Mucosa of descending colon (tissue), 3 donors: ENCODE results near the gene OMD. TPM values are rescaled to one million over a fixed set of nuclear protein-coding genes. Genes with fewer than 3 reads are reported as not detected.

ENCODE experiments used
- ATAC-seq: fragments of 200-7000 bp; cut with Tn5 transposase; one replicate; pipeline ENCODE4 v1.9.1; 2020; ENCODE audit warnings: mild to moderate bottlenecking, moderate library complexity
- DNase-seq, 3 donors: peaks; one replicate each; pipeline ENCODE4 v3.0.0-alpha.2; 2020
- H3K36me3 ChIP-seq: fragments of 200-600 bp; one replicate; pipeline ENCODE4 v1.8.0; 2021; ENCODE audit warnings: low read depth, mild to moderate bottlenecking
- H3K4me1 ChIP-seq: fragments of 200-600 bp; one replicate; pipeline ENCODE4 v1.8.0; 2021; ENCODE audit warnings: low read depth, mild to moderate bottlenecking
- H3K4me3 ChIP-seq: fragments of 200-600 bp; one replicate; pipeline ENCODE4 v1.8.0; 2021; ENCODE audit warnings: mild to moderate bottlenecking
- H3K9me3 ChIP-seq: fragments of 200-600 bp; one replicate; pipeline ENCODE4 v1.8.0; 2021; ENCODE audit warnings: mild to moderate bottlenecking
- intact Hi-C, 2 donors: fragments of 100-400 bp; cut with DNase I in 1 of 2; cut with micrococcal nuclease in 1 of 2; formaldehyde crosslinking; loops; one replicate each; pipeline versions ENCODE4 v1.11.0 to v1.11.1; 2022; cut with DNase I, micrococcal nuclease
- total RNA-seq, 3 donors: library from RNA; stranded (reverse); fragmentation: NEBNext Ultra II Directional in 2 of 3; extraction: Animal tissue kit (Norgen Biotek cat#: 25700) in 2 of 3; gene quantifications; one replicate each; pipeline versions ENCODE4 v1.2.1 to v1.2.4, GENCODE V29; 2021 to 2023
- TF ChIP-seq, protein P1 (sequence below): fragments of 200-600 bp; IDR thresholded peaks from one replicate; pipeline ENCODE4 v1.8.0; 2022; ENCODE audit warnings: antibody characterized with exemption, mild to moderate bottlenecking
- donor health status: DM: no; HTN: no; CAD: no; lungs with moderate emphysema.
- donor health status: DM: no; HTN: no; CAD: no.
- donor health status: DM: no; HTN: yes; CAD: no.

OMD gene
- total RNA-seq, 3 donors from 2014 or later, result 0.87 to 5.1 (median 1.8) TPM

- no peak overlapping the region for H3K4me3 ChIP-seq
- intact Hi-C loops, result no loop called here
- no peak for ATAC-seq
- H3K36me3 ChIP-seq, result no peaks in the 10 kb centered on the region
- DNase-seq, result no peak
- no peaks in the 10 kb centered on the region for H3K9me3 ChIP-seq
- TF ChIP-seq, protein P1, sequence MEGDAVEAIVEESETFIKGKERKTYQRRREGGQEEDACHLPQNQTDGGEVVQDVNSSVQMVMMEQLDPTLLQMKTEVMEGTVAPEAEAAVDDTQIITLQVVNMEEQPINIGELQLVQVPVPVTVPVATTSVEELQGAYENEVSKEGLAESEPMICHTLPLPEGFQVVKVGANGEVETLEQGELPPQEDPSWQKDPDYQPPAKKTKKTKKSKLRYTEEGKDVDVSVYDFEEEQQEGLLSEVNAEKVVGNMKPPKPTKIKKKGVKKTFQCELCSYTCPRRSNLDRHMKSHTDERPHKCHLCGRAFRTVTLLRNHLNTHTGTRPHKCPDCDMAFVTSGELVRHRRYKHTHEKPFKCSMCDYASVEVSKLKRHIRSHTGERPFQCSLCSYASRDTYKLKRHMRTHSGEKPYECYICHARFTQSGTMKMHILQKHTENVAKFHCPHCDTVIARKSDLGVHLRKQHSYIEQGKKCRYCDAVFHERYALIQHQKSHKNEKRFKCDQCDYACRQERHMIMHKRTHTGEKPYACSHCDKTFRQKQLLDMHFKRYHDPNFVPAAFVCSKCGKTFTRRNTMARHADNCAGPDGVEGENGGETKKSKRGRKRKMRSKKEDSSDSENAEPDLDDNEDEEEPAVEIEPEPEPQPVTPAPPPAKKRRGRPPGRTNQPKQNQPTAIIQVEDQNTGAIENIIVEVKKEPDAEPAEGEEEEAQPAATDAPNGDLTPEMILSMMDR, result no peak
- H3K4me1 ChIP-seq, result no peaks in the 10 kb centered on the region
These were observed 14.7 kb upstream of the OMD start for GRCh38 chr9:92438900-92439526.

DNA sequence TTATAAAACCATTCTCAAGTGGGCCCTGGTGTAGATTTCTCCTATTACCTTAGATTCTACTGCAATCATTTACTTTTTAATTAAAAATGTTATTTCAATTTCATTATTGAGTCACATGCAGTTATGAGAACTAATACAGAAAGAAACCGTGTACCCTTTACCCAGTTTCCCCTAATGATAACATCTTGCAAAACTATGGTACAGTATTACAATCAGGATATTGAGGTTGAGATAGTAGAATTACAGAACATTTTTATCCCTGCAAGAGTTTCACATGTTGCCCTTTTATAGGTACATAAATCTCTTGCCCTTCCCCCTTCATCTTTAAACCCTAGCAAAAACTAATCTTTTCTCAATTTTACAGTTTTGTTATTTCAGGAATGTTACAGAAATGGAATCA is 11.0 kb upstream of the OMD start:
- Histone ChIP-seq H3K4me1 (no peaks in the 10 kb centered on the region), H3K36me3 (no peaks in the 10 kb centered on the region), H3K4me3 (no peak overlapping the region), H3K9me3 (no peaks in the 10 kb centered on the region)
- TF ChIP-seq, protein P1, result no peak
- intact Hi-C loops, result no loop called here
- ATAC-seq, result no peak
- no peak for DNase-seq

- TF ChIP-seq, protein P1, result no peak
- no peaks in the 10 kb centered on the region for H3K9me3 ChIP-seq
- H3K4me1 ChIP-seq, result no peaks in the 10 kb centered on the region
- no peaks in the 10 kb centered on the region for H3K36me3 ChIP-seq
- intact Hi-C loops, result no loop called here
- DNase-seq (no peak), ATAC-seq (no peak)
- no peak overlapping the region for H3K4me3 ChIP-seq
These were observed 8.8 kb upstream of the OMD start for GRCh38 chr9:92432972-92433548.

GRCh38 chr9:92432350-92432749 is 8.1 kb upstream of the OMD start:
- TF ChIP-seq, protein P1, result no peak
- H3K9me3 ChIP-seq, result no peaks in the 10 kb centered on the region
- no peaks in the 10 kb centered on the region for H3K36me3 ChIP-seq
- no peak for ATAC-seq
- H3K4me3 ChIP-seq, result no peak overlapping the region
- no peaks in the 10 kb centered on the region for H3K4me1 ChIP-seq
- intact Hi-C loops, result no loop called here
- DNase-seq, result no peak

GRCh38 chr9:92429836-92430235 is 5.6 kb upstream of the OMD start:
- TF ChIP-seq, protein P1, result no peak
- no peak for ATAC-seq
- intact Hi-C loops, result no loop called here

More at GRCh38 chr9:92429836-92430235, 5.6 kb upstream of the OMD start:
- Histone ChIP-seq H3K36me3 (no peaks in the 10 kb centered on the region), H3K4me3 (no peak overlapping the region), H3K4me1 (no peaks in the 10 kb centered on the region), H3K9me3 (no peaks in the 10 kb centered on the region)
- no peak for DNase-seq
